HL-60 (cell line): ENCODE measurements around the gene SLC49A3.

Experiments
- POLR2AphosphoS5 ChIP-seq: IDR thresholded peaks from 2 replicates; pipeline ENCODE4 v1.6.1; 2012; ENCODE audit warnings: low read depth
- TF ChIP-seq, protein P1 (sequence below): IDR thresholded peaks from one replicate; pipeline ENCODE4 v1.5.1; 2011; ENCODE audit warnings: low read length, control low read depth, inconsistent platforms; ENCODE audit not compliant: insufficient read depth
- TF ChIP-seq, protein P2 (sequence below): IDR thresholded peaks from 2 replicates; pipeline ENCODE4 v1.6.1; 2012; ENCODE audit warnings: low read depth; ENCODE audit not compliant: insufficient replicate concordance

DNA sequence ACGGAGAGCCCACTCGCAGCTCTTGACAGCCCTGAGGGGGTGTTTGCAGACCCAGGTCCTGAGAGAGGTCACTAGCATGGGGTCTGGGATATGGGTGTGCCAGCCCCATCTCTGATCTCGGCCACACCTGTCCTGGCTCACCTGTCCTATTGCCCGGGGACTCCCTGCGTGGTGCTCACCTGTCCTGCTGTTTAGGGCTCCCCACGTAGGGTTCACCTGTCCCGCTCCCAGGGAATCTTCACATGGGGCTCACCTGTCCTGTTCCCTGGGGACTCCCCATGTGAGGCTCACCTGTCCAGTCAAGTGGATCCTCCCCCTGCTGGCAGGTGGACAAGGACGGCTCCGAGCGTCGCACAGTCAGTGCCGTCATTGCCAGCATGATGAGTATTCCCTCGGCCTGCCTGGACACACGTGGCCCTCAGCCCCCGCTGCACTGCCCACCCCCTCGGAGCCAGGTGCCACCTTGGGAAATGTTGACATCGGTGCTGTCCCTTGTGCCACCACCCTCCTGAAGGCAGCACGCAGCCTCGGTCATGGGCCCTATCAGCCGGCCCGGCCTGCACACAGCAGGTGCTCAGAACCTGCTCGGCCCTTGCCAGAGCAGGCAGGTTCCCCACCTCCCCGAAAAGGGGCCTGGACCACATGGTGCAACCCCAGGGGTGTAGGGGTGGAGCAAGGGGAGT lies 6.3 kb downstream of the SLC49A3 start:
- TF ChIP-seq POLR2AphosphoS5: no peak
- TF ChIP-seq, protein P1, sequence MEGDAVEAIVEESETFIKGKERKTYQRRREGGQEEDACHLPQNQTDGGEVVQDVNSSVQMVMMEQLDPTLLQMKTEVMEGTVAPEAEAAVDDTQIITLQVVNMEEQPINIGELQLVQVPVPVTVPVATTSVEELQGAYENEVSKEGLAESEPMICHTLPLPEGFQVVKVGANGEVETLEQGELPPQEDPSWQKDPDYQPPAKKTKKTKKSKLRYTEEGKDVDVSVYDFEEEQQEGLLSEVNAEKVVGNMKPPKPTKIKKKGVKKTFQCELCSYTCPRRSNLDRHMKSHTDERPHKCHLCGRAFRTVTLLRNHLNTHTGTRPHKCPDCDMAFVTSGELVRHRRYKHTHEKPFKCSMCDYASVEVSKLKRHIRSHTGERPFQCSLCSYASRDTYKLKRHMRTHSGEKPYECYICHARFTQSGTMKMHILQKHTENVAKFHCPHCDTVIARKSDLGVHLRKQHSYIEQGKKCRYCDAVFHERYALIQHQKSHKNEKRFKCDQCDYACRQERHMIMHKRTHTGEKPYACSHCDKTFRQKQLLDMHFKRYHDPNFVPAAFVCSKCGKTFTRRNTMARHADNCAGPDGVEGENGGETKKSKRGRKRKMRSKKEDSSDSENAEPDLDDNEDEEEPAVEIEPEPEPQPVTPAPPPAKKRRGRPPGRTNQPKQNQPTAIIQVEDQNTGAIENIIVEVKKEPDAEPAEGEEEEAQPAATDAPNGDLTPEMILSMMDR: no peak
- TF ChIP-seq, protein P2, sequence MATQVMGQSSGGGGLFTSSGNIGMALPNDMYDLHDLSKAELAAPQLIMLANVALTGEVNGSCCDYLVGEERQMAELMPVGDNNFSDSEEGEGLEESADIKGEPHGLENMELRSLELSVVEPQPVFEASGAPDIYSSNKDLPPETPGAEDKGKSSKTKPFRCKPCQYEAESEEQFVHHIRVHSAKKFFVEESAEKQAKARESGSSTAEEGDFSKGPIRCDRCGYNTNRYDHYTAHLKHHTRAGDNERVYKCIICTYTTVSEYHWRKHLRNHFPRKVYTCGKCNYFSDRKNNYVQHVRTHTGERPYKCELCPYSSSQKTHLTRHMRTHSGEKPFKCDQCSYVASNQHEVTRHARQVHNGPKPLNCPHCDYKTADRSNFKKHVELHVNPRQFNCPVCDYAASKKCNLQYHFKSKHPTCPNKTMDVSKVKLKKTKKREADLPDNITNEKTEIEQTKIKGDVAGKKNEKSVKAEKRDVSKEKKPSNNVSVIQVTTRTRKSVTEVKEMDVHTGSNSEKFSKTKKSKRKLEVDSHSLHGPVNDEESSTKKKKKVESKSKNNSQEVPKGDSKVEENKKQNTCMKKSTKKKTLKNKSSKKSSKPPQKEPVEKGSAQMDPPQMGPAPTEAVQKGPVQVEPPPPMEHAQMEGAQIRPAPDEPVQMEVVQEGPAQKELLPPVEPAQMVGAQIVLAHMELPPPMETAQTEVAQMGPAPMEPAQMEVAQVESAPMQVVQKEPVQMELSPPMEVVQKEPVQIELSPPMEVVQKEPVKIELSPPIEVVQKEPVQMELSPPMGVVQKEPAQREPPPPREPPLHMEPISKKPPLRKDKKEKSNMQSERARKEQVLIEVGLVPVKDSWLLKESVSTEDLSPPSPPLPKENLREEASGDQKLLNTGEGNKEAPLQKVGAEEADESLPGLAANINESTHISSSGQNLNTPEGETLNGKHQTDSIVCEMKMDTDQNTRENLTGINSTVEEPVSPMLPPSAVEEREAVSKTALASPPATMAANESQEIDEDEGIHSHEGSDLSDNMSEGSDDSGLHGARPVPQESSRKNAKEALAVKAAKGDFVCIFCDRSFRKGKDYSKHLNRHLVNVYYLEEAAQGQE: no peak
